Hematopoietic multipotent progenitor cell treated with erythropoietin and hydrocortisone succinate and interleukin-3 and kit ligand, for 8 days (in vitro differentiated cells): ENCODE data around the gene CABP4.
"Not testable (repeated sequence)": the region's sequence is repeated elsewhere in the genome, so short reads cannot be mapped to it uniquely, and the experiment has no call there.

Experiments used
- DNase-seq: peaks from one replicate; pipeline ENCODE4 v3.0.0-alpha.2; 2015

Gene CABP4

DNA sequence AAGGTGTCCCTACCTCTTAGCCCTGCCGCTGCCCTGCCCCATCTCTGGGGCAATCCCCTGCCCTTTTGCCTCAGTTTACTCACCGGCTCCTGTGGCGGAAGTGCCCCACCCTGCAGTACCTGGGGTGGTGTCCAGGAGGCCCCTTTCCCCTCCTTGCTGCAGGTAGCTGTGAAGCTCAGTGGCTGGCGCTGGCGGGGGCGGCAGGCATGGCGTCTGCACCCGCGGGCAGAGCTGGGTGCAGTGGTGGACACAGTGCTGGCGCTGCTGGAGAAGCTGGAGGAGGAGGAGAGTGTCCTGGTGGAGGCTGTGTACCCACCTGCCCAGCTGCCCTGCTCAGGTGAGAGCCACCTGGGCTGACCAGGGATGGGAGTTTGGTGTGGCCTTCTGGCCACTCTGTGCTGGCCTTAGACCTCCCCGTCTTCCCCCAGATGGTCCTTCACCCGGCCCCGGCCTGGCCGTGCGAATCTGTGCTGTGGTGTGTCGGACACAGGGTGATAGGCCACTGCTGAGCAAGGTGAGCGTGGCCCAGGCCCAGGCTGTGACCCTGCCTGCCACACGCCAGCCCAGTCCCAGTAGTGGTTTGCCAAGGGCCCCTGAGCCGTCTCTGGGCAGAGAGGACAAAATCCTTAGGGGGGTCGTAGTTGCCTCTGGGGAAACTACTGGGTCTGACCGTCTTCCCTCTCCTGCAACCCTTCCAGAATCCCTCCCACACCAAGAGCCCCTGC is 35.7 kb upstream of the CABP4 start:
- DNase-seq, result no peak

DNA sequence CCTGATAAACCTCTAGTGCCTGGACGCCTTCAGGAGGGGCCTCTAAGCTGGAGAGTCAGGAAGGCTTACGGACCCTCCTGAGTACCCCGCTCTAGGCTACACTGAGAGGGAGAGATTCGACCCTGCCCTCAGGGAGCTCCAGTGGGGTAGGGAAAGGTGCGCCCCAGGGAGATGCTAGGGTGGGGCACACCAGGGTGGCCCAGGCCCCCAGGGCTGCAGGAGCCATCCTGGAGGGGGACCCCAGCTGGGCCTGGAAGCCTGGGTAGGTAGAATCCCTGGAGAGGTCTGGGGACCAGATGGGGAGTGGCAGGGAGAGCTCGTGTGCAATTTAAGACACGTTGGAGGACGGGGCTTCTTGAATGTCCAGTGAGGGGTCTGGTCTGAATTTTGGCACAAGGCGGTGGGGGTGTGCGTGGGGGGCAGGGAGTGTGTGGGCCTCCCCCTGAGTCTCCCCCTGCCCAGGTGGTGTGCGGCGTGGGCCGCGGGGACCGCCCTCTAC is 35.0 kb upstream of the CABP4 start:
- DNase-seq, result no peak

GRCh38 chr11:67420646-67421429 is 34.3 kb upstream of the CABP4 start:
- DNase-seq, result peak; percentile 88

- DNase-seq, result no peak
These were observed 33.6 kb upstream of the CABP4 start for GRCh38 chr11:67421430-67422031.

DNA sequence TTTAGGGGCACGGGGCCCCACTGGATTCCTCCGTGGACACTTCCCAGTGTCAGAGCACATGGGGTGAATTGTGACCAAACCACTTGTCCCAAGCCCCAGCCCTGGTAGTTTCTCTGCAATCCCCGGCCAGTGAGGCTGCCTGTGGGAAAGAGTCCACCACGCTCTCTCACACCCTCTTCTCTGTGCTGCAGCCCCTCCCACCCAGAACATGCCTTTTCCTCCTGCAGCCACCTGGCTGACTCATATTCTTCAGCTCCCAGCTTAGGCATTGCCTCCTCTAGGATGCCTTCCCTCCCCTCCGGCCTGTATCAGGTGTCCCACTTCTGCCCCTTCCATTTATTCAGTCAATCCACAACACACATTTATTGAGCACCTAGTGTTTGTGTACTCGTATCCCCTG is 32.3 kb upstream of the CABP4 start:
- DNase-seq, result no peak

- DNase-seq, result no peak
These were observed 31.7 kb upstream of the CABP4 start for GRCh38 chr11:67423466-67423865.

- DNase-seq, result no peak
These were observed 31.1 kb upstream of the CABP4 start for GRCh38 chr11:67423891-67424613.

GRCh38 chr11:67427364-67427859 is 27.7 kb upstream of the CABP4 start:
- not testable (repeated sequence) for DNase-seq

- DNase-seq, result peak; percentile 97
These were observed 26.8 kb upstream of the CABP4 start, which contains the start of gene RPS6KB2 for GRCh38 chr11:67428052-67429001. Gene RPS6KB2 (plus strand): TSS chr11:67428494. CDS start chr11:67428546, 52 bp downstream.

DNA sequence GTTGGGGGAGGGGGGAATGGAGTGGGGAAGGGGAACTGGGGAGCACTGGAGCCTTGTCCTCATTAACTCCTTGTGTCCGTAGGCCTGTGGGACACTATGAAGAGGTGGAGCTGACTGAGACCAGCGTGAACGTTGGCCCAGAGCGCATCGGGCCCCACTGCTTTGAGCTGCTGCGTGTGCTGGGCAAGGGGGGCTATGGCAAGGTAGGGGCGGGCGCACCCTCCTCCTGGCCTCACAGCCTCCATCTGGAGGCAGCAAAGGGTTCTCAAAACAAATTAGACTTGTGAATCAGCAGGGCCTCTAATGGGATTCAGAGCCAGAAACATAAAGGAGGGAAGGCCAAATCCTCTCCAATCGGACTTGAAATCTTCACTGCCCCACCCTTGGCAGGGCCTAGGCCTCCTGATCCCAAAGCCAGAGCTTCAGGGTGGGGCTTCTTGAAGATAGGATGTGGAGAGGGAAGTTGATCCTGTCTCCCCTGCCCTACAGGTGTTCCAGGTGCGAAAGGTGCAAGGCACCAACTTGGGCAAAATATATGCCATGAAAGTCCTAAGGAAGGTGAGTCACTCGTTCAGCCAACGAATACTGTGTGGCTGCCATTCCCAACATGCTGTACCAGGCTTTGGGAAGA is 26.0 kb upstream of the CABP4 start:
- DNase-seq, result peak; percentile 21

- no peak for DNase-seq
These were observed 25.4 kb upstream of the CABP4 start for GRCh38 chr11:67429722-67430121.

- no peak for DNase-seq
These were observed 23.6 kb upstream of the CABP4 start for GRCh38 chr11:67431346-67432249.

GRCh38 chr11:67432655-67433349 is 22.4 kb upstream of the CABP4 start:
- DNase-seq, result no peak

GRCh38 chr11:67433536-67434394 is 21.4 kb upstream of the CABP4 start:
- DNase-seq, result no peak

DNA sequence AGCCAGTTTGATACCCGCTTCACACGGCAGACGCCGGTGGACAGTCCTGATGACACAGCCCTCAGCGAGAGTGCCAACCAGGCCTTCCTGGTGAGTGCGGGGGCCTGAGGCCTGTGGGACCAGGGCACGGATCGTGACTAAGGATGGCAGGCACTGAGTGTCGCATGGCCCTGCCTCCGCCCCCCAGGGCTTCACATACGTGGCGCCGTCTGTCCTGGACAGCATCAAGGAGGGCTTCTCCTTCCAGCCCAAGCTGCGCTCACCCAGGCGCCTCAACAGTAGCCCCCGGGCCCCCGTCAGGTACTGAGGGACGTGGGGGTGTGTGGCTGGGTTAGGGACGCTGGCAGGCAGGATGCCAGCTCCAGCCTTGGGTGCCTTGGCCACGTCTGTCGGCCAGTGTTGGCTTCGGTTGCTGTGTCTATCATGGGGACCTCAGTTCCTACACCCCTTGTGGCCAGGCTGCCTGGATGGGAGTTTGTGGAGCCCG is 20.7 kb upstream of the CABP4 start:
- DNase-seq, result no peak

DNA sequence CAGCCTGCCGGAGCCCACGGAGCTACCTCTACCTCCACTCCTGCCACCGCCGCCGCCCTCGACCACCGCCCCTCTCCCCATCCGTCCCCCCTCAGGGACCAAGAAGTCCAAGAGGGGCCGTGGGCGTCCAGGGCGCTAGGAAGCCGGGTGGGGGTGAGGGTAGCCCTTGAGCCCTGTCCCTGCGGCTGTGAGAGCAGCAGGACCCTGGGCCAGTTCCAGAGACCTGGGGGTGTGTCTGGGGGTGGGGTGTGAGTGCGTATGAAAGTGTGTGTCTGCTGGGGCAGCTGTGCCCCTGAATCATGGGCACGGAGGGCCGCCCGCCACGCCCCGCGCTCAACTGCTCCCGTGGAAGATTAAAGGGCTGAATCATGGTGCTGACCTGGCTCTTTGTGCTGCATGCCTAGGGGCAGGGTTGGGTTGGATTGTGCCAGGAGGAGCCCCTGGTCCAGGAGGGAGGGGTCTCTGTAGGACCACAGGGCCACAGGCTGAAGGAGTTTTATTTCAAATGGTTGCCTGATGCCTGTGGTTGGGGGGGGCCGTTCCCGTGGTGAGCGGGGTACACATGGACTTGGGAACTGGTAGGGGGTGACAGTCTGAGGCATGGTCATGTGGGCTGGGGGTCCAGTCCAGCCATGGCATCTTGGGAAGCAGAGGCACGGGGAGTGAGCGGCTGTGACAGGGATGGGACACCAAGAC is 20.0 kb upstream of the CABP4 start:
- peak; percentile 23 for DNase-seq

GRCh38 chr11:67435727-67436458 is 19.3 kb upstream of the CABP4 start:
- no peak for DNase-seq
